GM08714 (cell line): ENCODE measurements around the gene GAB3.

Experiments
- H3K4me3 ChIP-seq: fragments of 200-500 bp; sonication (Bioruptor generic); 2 replicates; pipeline ENCODE4 v1.5.1; 2014; ENCODE audit warnings: mild to moderate bottlenecking, low read length, inconsistent platforms
- ZNF274 ChIP-seq: IDR thresholded peaks from 2 replicates; pipeline ENCODE4 v1.6.1; 2012; ENCODE audit warnings: mild to moderate bottlenecking, low read depth, low read length

GAB3 gene

GRCh38 chrX:154735695-154736393 is 15.0 kb downstream of the GAB3 start:
- TF ChIP-seq ZNF274 = no peak
- H3K4me3 ChIP-seq = no peak overlapping the region

GRCh38 chrX:154734061-154734781 is 16.7 kb downstream of the GAB3 start:
- TF ChIP-seq ZNF274 = no peak
- no peak overlapping the region; the same call in 1 of the 2 replicates for H3K4me3 ChIP-seq

- no peak for TF ChIP-seq ZNF274
- H3K4me3 ChIP-seq = no peak overlapping the region
Measured at GRCh38 chrX:154733066-154733425, 17.8 kb downstream of the GAB3 start.

- no peak for TF ChIP-seq ZNF274
- H3K4me3 ChIP-seq = no peak overlapping the region
Measured at GRCh38 chrX:154732421-154733065, 18.3 kb downstream of the GAB3 start.

- no peak for TF ChIP-seq ZNF274
- H3K4me3 ChIP-seq = no peak overlapping the region
Measured at GRCh38 chrX:154731881-154732280, 19.0 kb downstream of the GAB3 start.

- TF ChIP-seq ZNF274 = no peak
- no peak overlapping the region for H3K4me3 ChIP-seq
Measured at GRCh38 chrX:154731184-154731583, 19.7 kb downstream of the GAB3 start.

- H3K4me3 ChIP-seq = no peak overlapping the region
- no peak for TF ChIP-seq ZNF274
Measured at GRCh38 chrX:154730253-154730891, 20.5 kb downstream of the GAB3 start.

- H3K4me3 ChIP-seq = no peak overlapping the region
- TF ChIP-seq ZNF274 = no peak
Measured at GRCh38 chrX:154729439-154729838, 21.4 kb downstream of the GAB3 start.

- H3K4me3 ChIP-seq = no peak overlapping the region
- TF ChIP-seq ZNF274 = no peak
Measured at GRCh38 chrX:154728431-154729190, 22.3 kb downstream of the GAB3 start.

- no peak overlapping the region for H3K4me3 ChIP-seq
- TF ChIP-seq ZNF274 = no peak
Measured at GRCh38 chrX:154727871-154728270, 23.0 kb downstream of the GAB3 start.

- no peak for TF ChIP-seq ZNF274
- no peak overlapping the region for H3K4me3 ChIP-seq
Measured at GRCh38 chrX:154727418-154727817, 23.5 kb downstream of the GAB3 start.

- H3K4me3 ChIP-seq = no peak overlapping the region
- TF ChIP-seq ZNF274 = no peak
Measured at GRCh38 chrX:154724993-154725756, 25.7 kb downstream of the GAB3 start.

GRCh38 chrX:154721155-154721554 is 29.7 kb downstream of the GAB3 start:
- no peak overlapping the region for H3K4me3 ChIP-seq
- no peak for TF ChIP-seq ZNF274

GRCh38 chrX:154720067-154720466 is 30.8 kb downstream of the GAB3 start:
- no peak for TF ChIP-seq ZNF274
- no peak overlapping the region for H3K4me3 ChIP-seq
